IMR-90 (cell line): ENCODE data around the gene LOXL4. TPM values are rescaled to one million over a fixed set of nuclear protein-coding genes. Genes with fewer than 3 reads are reported as not detected.

Experiments
- ATAC-seq: fragments of 200-7000 bp; cut with Tn5 transposase; 2 replicates; pipeline ENCODE4 v1.9.1; 2020; ENCODE audit warnings: low read depth, mild to moderate bottlenecking, moderate library complexity
- BruUV-seq: library from RNA; stranded (reverse); fragments of 400-500 nt; replicated peaks from 2 replicates; lab custom pipeline; 2021; lab: Mats Ljungman, UMichigan
- CTCF ChIA-PET: fragments of 300-600 bp; formaldehyde crosslinking; extraction: SDS; loops from one replicate; lab custom pipeline; 2021; ENCODE audit warnings: antibody characterized with exemption; lab: Yijun Ruan, JAX
- POLR2A ChIA-PET: fragments of 300-600 bp; sonication (Branson Sonifier 250); formaldehyde crosslinking; loops from one replicate; lab custom pipeline; 2022; ENCODE audit warnings: antibody characterized with exemption; ENCODE audit not compliant: unreplicated experiment; lab: Charles Lee
- DNase-seq: peaks from one replicate; pipeline ENCODE4 v3.0.0; 2013
- H2AFZ ChIP-seq: replicated peaks from 2 replicates; pipeline ENCODE3; 2013; ENCODE audit warnings: low read length, mild to moderate bottlenecking; ENCODE audit not compliant: poor library complexity
- H2AK5ac ChIP-seq: 2 replicates; pipeline ENCODE4 v1.6.1; 2013; ENCODE audit warnings: low read depth, low read length, inconsistent platforms
- H2AK9ac ChIP-seq: replicated peaks from 2 replicates; pipeline ENCODE3; 2013; ENCODE audit warnings: mild to moderate bottlenecking, low read depth, low read length, moderate library complexity; ENCODE audit not compliant: poor library complexity
- H2BK120ac ChIP-seq: 2 replicates; pipeline ENCODE4 v1.6.1; 2013; ENCODE audit warnings: low read depth, low read length, inconsistent platforms
- H2BK15ac ChIP-seq: 3 replicates; pipeline ENCODE4 v1.6.1; 2013; ENCODE audit warnings: low read depth, low read length, inconsistent platforms
- H2BK20ac ChIP-seq: 2 replicates; pipeline ENCODE4 v1.6.1; 2013; ENCODE audit warnings: low read depth, mild to moderate bottlenecking, inconsistent platforms, low read length, moderate library complexity
- H2BK5ac ChIP-seq: 2 replicates; pipeline ENCODE4 v1.6.1; 2013; ENCODE audit warnings: mild to moderate bottlenecking, low read depth, low read length, inconsistent platforms; ENCODE audit not compliant: poor library complexity, severe bottlenecking
- H3K14ac ChIP-seq: replicated peaks from 2 replicates; pipeline ENCODE4 v1.6.1; 2013; ENCODE audit warnings: low read depth, low read length, inconsistent platforms
- H3K18ac ChIP-seq: 2 replicates; pipeline ENCODE4 v1.6.1; 2013; ENCODE audit warnings: low read depth, low read length, control low read depth
- H3K23ac ChIP-seq: 2 replicates; pipeline ENCODE4 v1.6.1; 2013; ENCODE audit warnings: low read depth, low read length, inconsistent platforms
- H3K27ac ChIP-seq: 2 replicates; pipeline ENCODE4 v1.5.1; 2013; ENCODE audit warnings: mild to moderate bottlenecking, control low read depth, low read length; ENCODE audit not compliant: insufficient read depth
- H3K27me3 ChIP-seq: 2 replicates; pipeline ENCODE4 v1.6.1; 2013; ENCODE audit warnings: low read length; ENCODE audit not compliant: control insufficient read depth, insufficient read depth
- H3K36me3 ChIP-seq: 2 replicates; pipeline ENCODE4 v1.6.1; 2013; ENCODE audit warnings: low read length, mixed read lengths; ENCODE audit not compliant: control insufficient read depth, insufficient read depth
- H3K4ac ChIP-seq: 2 replicates; pipeline ENCODE4 v1.6.1; 2013; ENCODE audit warnings: low read depth, low read length, inconsistent platforms
- H3K4me1 ChIP-seq: 2 replicates; pipeline ENCODE4 v1.6.1; 2013; ENCODE audit warnings: low read length, mixed read lengths; ENCODE audit not compliant: control insufficient read depth, insufficient read depth
- H3K4me2 ChIP-seq: 2 replicates; pipeline ENCODE4 v1.6.1; 2013; ENCODE audit warnings: low read depth, mild to moderate bottlenecking, control low read depth, low read length, moderate library complexity
- H3K4me3 ChIP-seq: 2 replicates; pipeline ENCODE4 v1.5.1; 2013; ENCODE audit warnings: low read depth, mild to moderate bottlenecking, control low read depth, low read length, moderate library complexity; ENCODE audit not compliant: insufficient read depth
- H3K56ac ChIP-seq: 2 replicates; pipeline ENCODE4 v1.6.1; 2013; ENCODE audit warnings: low read length, inconsistent platforms; ENCODE audit not compliant: insufficient read depth; ENCODE audit errors: extremely low read depth
- H3K79me1 ChIP-seq, 2 experiments: 2 replicates each; pipeline ENCODE4 v1.6.1; 2013; ENCODE audit warnings: low read length in 2 of 2, inconsistent platforms in 1 of 2, low read depth in 1 of 2
- H3K9ac ChIP-seq: 2 replicates; pipeline ENCODE4 v1.6.1; 2013; ENCODE audit warnings: low read depth, low read length, control low read depth
- H3K9me1 ChIP-seq: 2 replicates; pipeline ENCODE4 v1.6.1; 2013; ENCODE audit warnings: low read length, inconsistent platforms; ENCODE audit not compliant: insufficient read depth
- H3K9me3 ChIP-seq: 2 replicates; pipeline ENCODE4 v1.6.1; 2013; ENCODE audit warnings: low read length; ENCODE audit not compliant: control insufficient read depth, insufficient read depth
- H4K20me1 ChIP-seq: 2 replicates; pipeline ENCODE4 v1.6.1; 2013; ENCODE audit warnings: low read length, inconsistent platforms; ENCODE audit not compliant: insufficient read depth
- H4K5ac ChIP-seq: 2 replicates; pipeline ENCODE4 v1.6.1; 2013; ENCODE audit warnings: mild to moderate bottlenecking, low read depth, low read length, control low read depth
- H4K8ac ChIP-seq, 2 experiments: 2 replicates each; pipeline ENCODE4 v1.6.1; 2013; ENCODE audit warnings: low read depth in 2 of 2, low read length in 2 of 2, control low read depth in 1 of 2, inconsistent platforms in 1 of 2
- H4K91ac ChIP-seq: 2 replicates; pipeline ENCODE4 v1.6.1; 2013; ENCODE audit warnings: low read depth, low read length, inconsistent platforms; ENCODE audit not compliant: insufficient read depth
- CEBPB ChIP-seq: IDR thresholded peaks from 2 replicates; pipeline ENCODE4 v1.6.1; 2012; ENCODE audit warnings: low read depth, low read length, improper control_type of control experiment
- CHD1 ChIP-seq: IDR thresholded peaks from 2 replicates; pipeline ENCODE4 v1.6.1; 2012; ENCODE audit warnings: low read depth, low read length, improper control_type of control experiment
- CTCF ChIP-seq: conservative IDR thresholded peaks from 2 replicates; pipeline ENCODE4 v1.5.1; 2012; ENCODE audit warnings: mild to moderate bottlenecking, low read depth, low read length, improper control_type of control experiment
- MXI1 ChIP-seq: IDR thresholded peaks from 2 replicates; pipeline ENCODE4 v1.6.1; 2012; ENCODE audit warnings: low read depth, mild to moderate bottlenecking, low read length, moderate library complexity, borderline replicate concordance
- POLR2A ChIP-seq: IDR thresholded peaks from 2 replicates; pipeline ENCODE4 v1.6.1; 2012; ENCODE audit warnings: mild to moderate bottlenecking, low read depth, low read length
- RAD21 ChIP-seq: IDR thresholded peaks from 2 replicates; pipeline ENCODE4 v1.6.1; 2012; ENCODE audit warnings: low read length, improper control_type of control experiment
- WGBS, 2 experiments: methylation state at CpG; one replicate each; pipeline versions ENCODE4 v1.1.5 to v1.1.7; 2013; ENCODE audit warnings: missing lambda C conversion rate in 2 of 2; ENCODE audit not compliant: insufficient read length in 1 of 2; ENCODE audit errors: extremely low coverage in 2 of 2; 5-methylcytosine and 5-hydroxymethylcytosine counted together
- dilution Hi-C: fragments of 300-500 bp; cut with HindIII; formaldehyde crosslinking; loops from one replicate; pipeline ENCODE4 v1.14.3; 2018; ENCODE audit warnings: low sequenced_read_pairs; ENCODE audit not compliant: unreplicated experiment
- in situ Hi-C: fragments of 300-500 bp; cut with MboI; formaldehyde crosslinking; loops from 3 replicates; pipeline ENCODE4 v1.14.3; 2019; ENCODE audit warnings: low sequenced_read_pairs, inconsistent platforms, mixed read lengths
- intact Hi-C: fragments of 100-400 bp; cut with micrococcal nuclease; formaldehyde crosslinking; loops from 2 replicates; pipeline ENCODE4 v1.10.0; 2022
- polyA plus RNA-seq, 3 experiments: library from polyadenylated mRNA; depleted of rRNA; stranded (reverse); fragments of >200 nt; gene quantifications; 2 replicates each; pipeline ENCODE4 v1.2.3, GENCODE V29; 2012; ENCODE audit warnings: low replicate concordance in 1 of 3
- total RNA-seq: library from RNA; depleted of rRNA; stranded (reverse); fragments of >200 nt; gene quantifications from 2 replicates; pipeline ENCODE4 v1.2.3, GENCODE V29; 2012

The LOXL4 gene
- total and polyA plus RNA-seq, 2 of the 4 experiments (the other 2 are of a cell fraction), result 20.8 to 26.7 TPM

GRCh38 chr10:98251399-98251798 is 16.6 kb downstream of the LOXL4 start:
- CTCF ChIA-PET, result no interaction called here
- BruUV-seq, result no TSS peak
- H2BK120ac ChIP-seq, result no peak overlapping the region

More at GRCh38 chr10:98251399-98251798, 16.6 kb downstream of the LOXL4 start:
- Histone ChIP-seq H3K23ac (no peak overlapping the region), H4K5ac (no peak overlapping the region), H2AK9ac (no peak overlapping the region), H2BK20ac (no peak overlapping the region), H3K18ac (no peak overlapping the region), H2BK5ac (no peak overlapping the region), H3K14ac (no peak overlapping the region), H2AFZ (no peak overlapping the region), H3K36me3 (peaks cover 15% of the 10 kb centered on the region), H3K27ac (no peak overlapping the region), H4K20me1 (no peaks in the 10 kb centered on the region), H3K4me2 (no peak overlapping the region), H3K4ac (no peak overlapping the region), H3K9me3 (no peaks in the 10 kb centered on the region), H4K8ac (no peak overlapping the region), H3K9ac (no peak overlapping the region), H3K4me3 (no peak overlapping the region), H4K91ac (no peak overlapping the region), H3K56ac (no peak overlapping the region), H2AK5ac (no peak overlapping the region), H3K27me3 (no peaks in the 10 kb centered on the region), H2BK15ac (no peak overlapping the region), H3K9me1 (peaks cover 6% of the 10 kb centered on the region; the same call in 1 of the 2 replicates), H3K4me1 (peaks cover 8% of the 10 kb centered on the region), H3K79me1 (no peaks in the 10 kb centered on the region; a peak in 1 of 4 replicates)
- ATAC-seq (no peak), DNase-seq (no peak)
- dilution Hi-C loops (no loop called here), intact Hi-C loops (no loop called here), in situ Hi-C loops (no loop called here)
- TF ChIP-seq CEBPB, result no peak
- no peak for TF ChIP-seq CTCF
- no peak for TF ChIP-seq MXI1
- no peak for TF ChIP-seq RAD21
- no peak for TF ChIP-seq CHD1
- TF ChIP-seq POLR2A, result no peak
- WGBS, 2 experiments, result 76% methylated on average over 2 of the region's 8 CpGs; no CpG with 5 or more reads in 1 of the 2 experiments
- POLR2A ChIA-PET, result no interaction called here
